Vagina (tissue), 2 donors: ENCODE results near the gene CEBPG. TPM values are rescaled to one million over a fixed set of nuclear protein-coding genes. Genes with fewer than 3 reads are reported as not detected.
A peak's percentile ranks its signal among the peaks of the same experiment; 100 is the strongest.

Experiments used
- DNase-seq, 2 donors: peaks; one replicate each; pipeline ENCODE4 v3.0.0-alpha.2; 2017; ENCODE audit errors: extremely low spot score in 2 of 2
- H3K27ac ChIP-seq: fragments of 200-600 bp; sonication (generic); one replicate; pipeline ENCODE4 v1.5.1; 2019
- H3K27me3 ChIP-seq: fragments of 200-600 bp; sonication (generic); one replicate; pipeline ENCODE4 v1.5.1; 2019
- H3K36me3 ChIP-seq, 2 donors: fragments of 200-600 bp; sonication (generic); one replicate each; pipeline ENCODE4 v1.5.1; 2017 to 2019
- H3K4me1 ChIP-seq: fragments of 200-600 bp; sonication (generic); one replicate; pipeline ENCODE4 v1.5.1; 2019
- H3K4me3 ChIP-seq, 2 donors: fragments of 200-600 bp; sonication (generic); 1 replicate in 1 of 2; 2 replicates in 1 of 2; pipeline ENCODE4 v1.5.1; 2016 to 2019
- H3K9me3 ChIP-seq: fragments of 200-600 bp; sonication (generic); one replicate; pipeline ENCODE4 v1.5.1; 2019
- CTCF ChIP-seq, 3 experiments: fragments of 450-650 bp in 2 of 3; fragments of 200-600 bp in 1 of 3; sonication (generic) in 1 of 3; IDR thresholded peaks; one replicate each; pipeline ENCODE4 v1.5.1; 2017 to 2019; ENCODE audit warnings: antibody characterized with exemption in 3 of 3, mild to moderate bottlenecking in 2 of 3, moderate library complexity in 2 of 3
- POLR2A ChIP-seq, 2 donors: fragments of 450-650 bp; IDR thresholded peaks; one replicate each; pipeline ENCODE4 v1.6.1; 2017; ENCODE audit warnings: antibody characterized with exemption in 2 of 2, mild to moderate bottlenecking in 2 of 2, moderate library complexity in 2 of 2
- POLR2AphosphoS5 ChIP-seq, 2 donors: sonication (generic); formaldehyde crosslinking; IDR thresholded peaks; one replicate each; pipeline ENCODE4 v1.9.0; 2017; ENCODE audit warnings: antibody characterized with exemption in 2 of 2, mild to moderate bottlenecking in 2 of 2, low read depth in 1 of 2; ENCODE audit not compliant: insufficient read depth in 1 of 2
- intact Hi-C: fragments of 100-400 bp; cut with DNase I; formaldehyde crosslinking; loops from one replicate; pipeline ENCODE4 v1.15.1; 2023
- total RNA-seq: library from RNA; depleted of rRNA; stranded (reverse); fragments of >200 nt; gene quantifications from one replicate; pipeline ENCODE4 v1.2.3, GENCODE V29; 2016

Gene CEBPG
- total RNA-seq, 1 donor from 2014 or later = 20.9 TPM

GRCh38 chr19:33403221-33403972, 29.9 kb downstream of the CEBPG start:
- H3K4me3 ChIP-seq = no peak overlapping the region
- no peaks in the 10 kb centered on the region for H3K36me3 ChIP-seq
- intact Hi-C loops = no loop called here
- no peak for TF ChIP-seq POLR2AphosphoS5 (IDR thresholded peaks at IDR 0.05; ENCODE audit: insufficient read depth in 1 of 2, low read depth in 1 of 2)
- no peak for TF ChIP-seq POLR2A (IDR thresholded peaks at IDR 0.05)
- TF ChIP-seq CTCF (IDR thresholded peaks at IDR 0.05) = no peak
- H3K27me3 ChIP-seq = no peaks in the 10 kb centered on the region
- peaks cover 14% of the 10 kb centered on the region for H3K4me1 ChIP-seq
- H3K9me3 ChIP-seq = no peaks in the 10 kb centered on the region
- H3K27ac ChIP-seq = no peak overlapping the region
- no peak for DNase-seq

GRCh38 chr19:33403973-33404304, 30.4 kb downstream of the CEBPG start:
- no peaks in the 10 kb centered on the region for H3K9me3 ChIP-seq
- intact Hi-C loops = no loop called here
- no peak for DNase-seq
- no peak overlapping the region for H3K27ac ChIP-seq
- no peaks in the 10 kb centered on the region for H3K27me3 ChIP-seq
- no peak overlapping the region for H3K4me3 ChIP-seq
- TF ChIP-seq CTCF (IDR thresholded peaks at IDR 0.05) (no peak), POLR2AphosphoS5 (IDR thresholded peaks at IDR 0.05; ENCODE audit: insufficient read depth in 1 of 2, low read depth in 1 of 2) (no peak), POLR2A (IDR thresholded peaks at IDR 0.05) (no peak)
- peaks cover 14% of the 10 kb centered on the region for H3K4me1 ChIP-seq
- H3K36me3 ChIP-seq = no peaks in the 10 kb centered on the region

GRCh38 chr19:33404506-33405253, 31.2 kb downstream of the CEBPG start:
- intact Hi-C loops = no loop called here
- Histone ChIP-seq H3K9me3 (no peaks in the 10 kb centered on the region), H3K4me3 (no peak overlapping the region), H3K4me1 (peaks cover 14% of the 10 kb centered on the region), H3K36me3 (no peaks in the 10 kb centered on the region), H3K27ac (no peak overlapping the region), H3K27me3 (no peaks in the 10 kb centered on the region)
- TF ChIP-seq POLR2A (IDR thresholded peaks at IDR 0.05) (no peak), POLR2AphosphoS5 (IDR thresholded peaks at IDR 0.05; ENCODE audit: insufficient read depth in 1 of 2, low read depth in 1 of 2) (peak in 1 of 2 donors; percentile 63), CTCF (IDR thresholded peaks at IDR 0.05) (no peak)
- DNase-seq = no peak

GRCh38 chr19:33405254-33405552, 31.7 kb downstream of the CEBPG start:
- H3K4me3 ChIP-seq = no peak overlapping the region
- H3K27ac ChIP-seq = no peak overlapping the region
- no peaks in the 10 kb centered on the region for H3K36me3 ChIP-seq
- TF ChIP-seq POLR2AphosphoS5 (IDR thresholded peaks at IDR 0.05; ENCODE audit: insufficient read depth in 1 of 2, low read depth in 1 of 2) (no peak), POLR2A (IDR thresholded peaks at IDR 0.05) (no peak), CTCF (IDR thresholded peaks at IDR 0.05) (no peak)
- H3K9me3 ChIP-seq = no peaks in the 10 kb centered on the region
- intact Hi-C loops = no loop called here
- no peak for DNase-seq
- peaks cover 14% of the 10 kb centered on the region for H3K4me1 ChIP-seq
- H3K27me3 ChIP-seq = no peaks in the 10 kb centered on the region
